ENCODE results near the gene MRPS27.

- no peak for TF ChIP-seq EZH2 (IDR thresholded peaks at IDR 0.05)
- TF ChIP-seq POLR2AphosphoS5 (IDR thresholded peaks at IDR 0.05; ENCODE audit: borderline replicate concordance, low read depth, low read length), result no peak
- TF ChIP-seq FOXP2 (optimal IDR thresholded peaks at IDR 0.05; ENCODE audit: control extremely low read depth, extremely low read length, insufficient read depth), result no peak
These were observed 114.5 kb downstream of the MRPS27 start for GRCh38 chr5:72205431-72206009.
